NCI-H226 (cell line): ENCODE measurements around the gene TECRL.

ENCODE experiments used
- DNase-seq: peaks from one replicate; pipeline ENCODE4 v3.0.0-alpha.2; 2015

Gene TECRL

GRCh38 chr4:64409300-64409699 lies at the start of gene TECRL:
TECRL (minus strand) TSS chr4:64409450; CDS start chr4:64409351, 99 bp downstream.
- no peak for DNase-seq

GRCh38 chr4:64432674-64433073 lies 23.4 kb upstream of the TECRL start:
- DNase-seq, result no peak

GRCh38 chr4:64430933-64431332 lies 21.7 kb upstream of the TECRL start:
- DNase-seq, result no peak

GRCh38 chr4:64417974-64418373 lies 8.7 kb upstream of the TECRL start:
- DNase-seq, result no peak

GRCh38 chr4:64407000-64407399 lies 2.2 kb downstream of the TECRL start:
- no peak for DNase-seq

GRCh38 chr4:64405761-64406160 lies 3.5 kb downstream of the TECRL start:
- DNase-seq, result no peak

GRCh38 chr4:64402684-64403083 lies 6.6 kb downstream of the TECRL start:
- no peak for DNase-seq

GRCh38 chr4:64399313-64400109 lies 9.7 kb downstream of the TECRL start:
- no peak for DNase-seq

GRCh38 chr4:64394469-64394868 lies 14.8 kb downstream of the TECRL start:
- DNase-seq, result no peak

GRCh38 chr4:64388252-64388651 lies 21.0 kb downstream of the TECRL start:
- no peak for DNase-seq

- no peak for DNase-seq
These were observed 24.0 kb downstream of the TECRL start for GRCh38 chr4:64385220-64385619.

- DNase-seq, result no peak
These were observed 24.7 kb downstream of the TECRL start for GRCh38 chr4:64384237-64385203.

GRCh38 chr4:64368741-64369140 lies 40.5 kb downstream of the TECRL start:
- DNase-seq, result no peak

GRCh38 chr4:64361399-64361740 lies 47.9 kb downstream of the TECRL start:
- DNase-seq, result no peak

- no peak for DNase-seq
These were observed 48.4 kb downstream of the TECRL start for GRCh38 chr4:64360664-64361398.

GRCh38 chr4:64359489-64359888 lies 49.8 kb downstream of the TECRL start:
- no peak for DNase-seq

GRCh38 chr4:64353904-64354303 lies 55.3 kb downstream of the TECRL start:
- DNase-seq, result no peak

- DNase-seq, result no peak
These were observed 67.5 kb downstream of the TECRL start for GRCh38 chr4:64341711-64342110.

- no peak for DNase-seq
These were observed 68.8 kb downstream of the TECRL start for GRCh38 chr4:64340218-64341110.

GRCh38 chr4:64334964-64335363 lies 74.3 kb downstream of the TECRL start:
- no peak for DNase-seq

GRCh38 chr4:64330143-64330542 lies 79.1 kb downstream of the TECRL start:
- no peak for DNase-seq

GRCh38 chr4:64327237-64327636 lies 82.0 kb downstream of the TECRL start:
- no peak for DNase-seq
